ENCODE data around the gene THG1L.

DNA sequence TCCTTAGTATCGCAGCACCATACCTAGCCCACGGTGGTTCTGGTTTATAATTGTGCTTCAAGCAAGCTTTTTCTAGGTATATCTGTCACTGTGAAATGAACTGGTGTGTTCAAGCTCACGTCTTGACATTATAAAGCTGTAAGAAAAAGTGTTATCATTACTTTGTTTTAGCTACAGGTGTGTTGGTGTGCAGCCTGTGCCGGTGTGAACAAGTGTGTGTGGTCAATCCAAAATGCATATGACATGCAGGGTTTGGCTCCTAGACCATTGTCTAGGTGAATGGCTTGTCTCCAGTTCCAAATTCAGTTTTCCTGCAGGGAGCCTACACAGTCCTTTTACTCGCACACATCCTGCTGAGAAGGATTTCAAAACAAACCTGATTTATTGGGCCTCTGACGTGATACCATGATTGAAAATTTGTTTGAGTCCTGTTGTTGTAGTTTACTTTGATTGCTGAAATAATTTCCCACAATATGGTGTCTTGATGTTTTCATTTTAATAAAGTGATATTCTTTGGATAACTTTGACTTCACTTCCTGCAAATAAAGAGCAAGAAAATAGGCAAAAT is 16.0 kb downstream of the THG1L start:
- TF ChIP-seq EZH2 (IDR thresholded peaks at IDR 0.05; ENCODE audit: borderline replicate concordance, low read length): no peak
- no peak for TF ChIP-seq CTCF (IDR thresholded peaks at IDR 0.05; ENCODE audit: low read length)
